ENCODE measurements around the gene NKX3-2. TPM values are rescaled to one million over a fixed set of nuclear protein-coding genes. Genes with fewer than 3 reads are reported as not detected.

NKX3-2 gene
- total RNA-seq, 1 experiment from 2014 or later, result 1.4 TPM

GRCh38 chr4:13527981-13528820 is 16.1 kb downstream of the NKX3-2 start:
- no peak overlapping the region for H3K9ac ChIP-seq (ENCODE audit: low read length)
- ATAC-seq, result no peak
- H3K4me1 ChIP-seq (ENCODE audit: control insufficient read depth in 1 of 2, insufficient read depth in 2 of 2, low read length in 2 of 2), result no peaks in the 10 kb centered on the region
- H3K27me3 ChIP-seq (ENCODE audit: insufficient read depth, low read length), result no peaks in the 10 kb centered on the region
- TF ChIP-seq JUND (IDR thresholded peaks at IDR 0.05), result no peak
- TF ChIP-seq ZNF274 (IDR thresholded peaks at IDR 0.05; ENCODE audit: low read depth, low read length), result no peak
- no peaks in the 10 kb centered on the region for H3K9me3 ChIP-seq (ENCODE audit: control insufficient read depth in 1 of 2, insufficient read depth in 1 of 2, low read depth in 1 of 2, low read length in 2 of 2)
- intact Hi-C loops (cut with micrococcal nuclease), result no loop called here
- H2AFZ ChIP-seq (ENCODE audit: low read depth, low read length, poor library complexity, severe bottlenecking), result no peak overlapping the region
- POLR2A ChIA-PET, result no interaction called here
- H3K79me2 ChIP-seq (ENCODE audit: insufficient read depth, low read length), result no peaks in the 10 kb centered on the region
- no peak overlapping the region for H3K4me2 ChIP-seq (ENCODE audit: low read length)
- H3K27ac ChIP-seq (ENCODE audit: low read depth, low read length), result no peak overlapping the region
- RAD21 ChIA-PET (ENCODE audit: low non-redundant PET in 1 of 2, low total read pairs in 2 of 2, uncharacterized antibody in 2 of 2, unreplicated experiment in 2 of 2), result no interaction called here
- H3K4me3 ChIP-seq (replicated peaks in 1 of 2; ENCODE audit: low read depth in 1 of 2, low read length in 2 of 2), result no peak overlapping the region
- H3K9me2 ChIP-seq (ENCODE audit: insufficient read depth), result no peaks in the 10 kb centered on the region
- DNase-seq (ENCODE audit: low read depth, low spot score), result no peak
- BruUV-seq (replicated peaks), result no TSS peak
- no peaks in the 10 kb centered on the region for H4K20me1 ChIP-seq (ENCODE audit: insufficient read depth)
- CTCF ChIA-PET, result no interaction called here
- H3K36me3 ChIP-seq (ENCODE audit: control insufficient read depth in 1 of 2, insufficient read depth in 2 of 2, low read length in 2 of 2), result no peaks in the 10 kb centered on the region

GRCh38 chr4:13527192-13527980 is 16.9 kb downstream of the NKX3-2 start:
- H4K20me1 ChIP-seq (ENCODE audit: insufficient read depth), result no peaks in the 10 kb centered on the region
- POLR2A ChIA-PET, result no interaction called here

More at GRCh38 chr4:13527192-13527980, 16.9 kb downstream of the NKX3-2 start:
- Histone ChIP-seq H3K36me3 (ENCODE audit: control insufficient read depth in 1 of 2, insufficient read depth in 2 of 2, low read length in 2 of 2) (no peaks in the 10 kb centered on the region), H3K27ac (ENCODE audit: low read depth, low read length) (no peak overlapping the region), H3K9ac (ENCODE audit: low read length) (no peak overlapping the region), H3K27me3 (ENCODE audit: insufficient read depth, low read length) (no peaks in the 10 kb centered on the region), H2AFZ (ENCODE audit: low read depth, low read length, poor library complexity, severe bottlenecking) (no peak overlapping the region), H3K9me3 (ENCODE audit: control insufficient read depth in 1 of 2, insufficient read depth in 1 of 2, low read depth in 1 of 2, low read length in 2 of 2) (no peaks in the 10 kb centered on the region), H3K79me2 (ENCODE audit: insufficient read depth, low read length) (no peaks in the 10 kb centered on the region), H3K9me2 (ENCODE audit: insufficient read depth) (no peaks in the 10 kb centered on the region), H3K4me3 (replicated peaks in 1 of 2; ENCODE audit: low read depth in 1 of 2, low read length in 2 of 2) (no peak overlapping the region), H3K4me2 (ENCODE audit: low read length) (no peak overlapping the region), H3K4me1 (ENCODE audit: control insufficient read depth in 1 of 2, insufficient read depth in 2 of 2, low read length in 2 of 2) (no peaks in the 10 kb centered on the region)
- ATAC-seq (no peak), DNase-seq (ENCODE audit: low read depth, low spot score) (no peak)
- TF ChIP-seq CTCF (IDR thresholded peaks at IDR 0.05 in 2 of 3, conservative IDR thresholded peaks at IDR 0.05 in 1 of 3; ENCODE audit: borderline replicate concordance in 1 of 3, insufficient read depth in 1 of 3, low read depth in 2 of 3, low read length in 2 of 3) (no peak), SRF (IDR thresholded peaks at IDR 0.05; ENCODE audit: low read depth) (no peak), SP1 (IDR thresholded peaks at IDR 0.05; ENCODE audit: low read depth) (no peak), CBX3 (IDR thresholded peaks at IDR 0.05; ENCODE audit: low read depth) (no peak), ZFX (IDR thresholded peaks at IDR 0.05) (no peak), EGR1 (IDR thresholded peaks at IDR 0.05; ENCODE audit: low read depth) (no peak)
- TF ChIP-seq, protein P1, sequence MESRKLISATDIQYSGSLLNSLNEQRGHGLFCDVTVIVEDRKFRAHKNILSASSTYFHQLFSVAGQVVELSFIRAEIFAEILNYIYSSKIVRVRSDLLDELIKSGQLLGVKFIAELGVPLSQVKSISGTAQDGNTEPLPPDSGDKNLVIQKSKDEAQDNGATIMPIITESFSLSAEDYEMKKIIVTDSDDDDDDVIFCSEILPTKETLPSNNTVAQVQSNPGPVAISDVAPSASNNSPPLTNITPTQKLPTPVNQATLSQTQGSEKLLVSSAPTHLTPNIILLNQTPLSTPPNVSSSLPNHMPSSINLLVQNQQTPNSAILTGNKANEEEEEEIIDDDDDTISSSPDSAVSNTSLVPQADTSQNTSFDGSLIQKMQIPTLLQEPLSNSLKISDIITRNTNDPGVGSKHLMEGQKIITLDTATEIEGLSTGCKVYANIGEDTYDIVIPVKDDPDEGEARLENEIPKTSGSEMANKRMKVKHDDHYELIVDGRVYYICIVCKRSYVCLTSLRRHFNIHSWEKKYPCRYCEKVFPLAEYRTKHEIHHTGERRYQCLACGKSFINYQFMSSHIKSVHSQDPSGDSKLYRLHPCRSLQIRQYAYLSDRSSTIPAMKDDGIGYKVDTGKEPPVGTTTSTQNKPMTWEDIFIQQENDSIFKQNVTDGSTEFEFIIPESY (IDR thresholded peaks at IDR 0.05; ENCODE audit: extremely low read depth, insufficient replicate concordance, low read length), result no peak
- TF ChIP-seq, protein P2, sequence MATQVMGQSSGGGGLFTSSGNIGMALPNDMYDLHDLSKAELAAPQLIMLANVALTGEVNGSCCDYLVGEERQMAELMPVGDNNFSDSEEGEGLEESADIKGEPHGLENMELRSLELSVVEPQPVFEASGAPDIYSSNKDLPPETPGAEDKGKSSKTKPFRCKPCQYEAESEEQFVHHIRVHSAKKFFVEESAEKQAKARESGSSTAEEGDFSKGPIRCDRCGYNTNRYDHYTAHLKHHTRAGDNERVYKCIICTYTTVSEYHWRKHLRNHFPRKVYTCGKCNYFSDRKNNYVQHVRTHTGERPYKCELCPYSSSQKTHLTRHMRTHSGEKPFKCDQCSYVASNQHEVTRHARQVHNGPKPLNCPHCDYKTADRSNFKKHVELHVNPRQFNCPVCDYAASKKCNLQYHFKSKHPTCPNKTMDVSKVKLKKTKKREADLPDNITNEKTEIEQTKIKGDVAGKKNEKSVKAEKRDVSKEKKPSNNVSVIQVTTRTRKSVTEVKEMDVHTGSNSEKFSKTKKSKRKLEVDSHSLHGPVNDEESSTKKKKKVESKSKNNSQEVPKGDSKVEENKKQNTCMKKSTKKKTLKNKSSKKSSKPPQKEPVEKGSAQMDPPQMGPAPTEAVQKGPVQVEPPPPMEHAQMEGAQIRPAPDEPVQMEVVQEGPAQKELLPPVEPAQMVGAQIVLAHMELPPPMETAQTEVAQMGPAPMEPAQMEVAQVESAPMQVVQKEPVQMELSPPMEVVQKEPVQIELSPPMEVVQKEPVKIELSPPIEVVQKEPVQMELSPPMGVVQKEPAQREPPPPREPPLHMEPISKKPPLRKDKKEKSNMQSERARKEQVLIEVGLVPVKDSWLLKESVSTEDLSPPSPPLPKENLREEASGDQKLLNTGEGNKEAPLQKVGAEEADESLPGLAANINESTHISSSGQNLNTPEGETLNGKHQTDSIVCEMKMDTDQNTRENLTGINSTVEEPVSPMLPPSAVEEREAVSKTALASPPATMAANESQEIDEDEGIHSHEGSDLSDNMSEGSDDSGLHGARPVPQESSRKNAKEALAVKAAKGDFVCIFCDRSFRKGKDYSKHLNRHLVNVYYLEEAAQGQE (IDR thresholded peaks at IDR 0.05; ENCODE audit: low read depth), result no peak
- intact Hi-C loops (cut with micrococcal nuclease), result no loop called here
- BruUV-seq (replicated peaks), result no TSS peak
- ChIA-PET RAD21 (ENCODE audit: low non-redundant PET in 1 of 2, low total read pairs in 2 of 2, uncharacterized antibody in 2 of 2, unreplicated experiment in 2 of 2) (no interaction called here), CTCF (no interaction called here)
